HG03457 (cell line): ENCODE measurements around the gene TMEM119.
"Not testable (repeated sequence)": the region's sequence is repeated elsewhere in the genome, so short reads cannot be mapped to it uniquely, and the experiment has no call there.

Source experiments
- ATAC-seq: cut with Tn5 transposase; IDR thresholded peaks from one replicate; pipeline ENCODE4 v1.9.1; 2021; ENCODE audit warnings: moderate number of reproducible peaks; ENCODE audit not compliant: unreplicated experiment

The TMEM119 gene

DNA sequence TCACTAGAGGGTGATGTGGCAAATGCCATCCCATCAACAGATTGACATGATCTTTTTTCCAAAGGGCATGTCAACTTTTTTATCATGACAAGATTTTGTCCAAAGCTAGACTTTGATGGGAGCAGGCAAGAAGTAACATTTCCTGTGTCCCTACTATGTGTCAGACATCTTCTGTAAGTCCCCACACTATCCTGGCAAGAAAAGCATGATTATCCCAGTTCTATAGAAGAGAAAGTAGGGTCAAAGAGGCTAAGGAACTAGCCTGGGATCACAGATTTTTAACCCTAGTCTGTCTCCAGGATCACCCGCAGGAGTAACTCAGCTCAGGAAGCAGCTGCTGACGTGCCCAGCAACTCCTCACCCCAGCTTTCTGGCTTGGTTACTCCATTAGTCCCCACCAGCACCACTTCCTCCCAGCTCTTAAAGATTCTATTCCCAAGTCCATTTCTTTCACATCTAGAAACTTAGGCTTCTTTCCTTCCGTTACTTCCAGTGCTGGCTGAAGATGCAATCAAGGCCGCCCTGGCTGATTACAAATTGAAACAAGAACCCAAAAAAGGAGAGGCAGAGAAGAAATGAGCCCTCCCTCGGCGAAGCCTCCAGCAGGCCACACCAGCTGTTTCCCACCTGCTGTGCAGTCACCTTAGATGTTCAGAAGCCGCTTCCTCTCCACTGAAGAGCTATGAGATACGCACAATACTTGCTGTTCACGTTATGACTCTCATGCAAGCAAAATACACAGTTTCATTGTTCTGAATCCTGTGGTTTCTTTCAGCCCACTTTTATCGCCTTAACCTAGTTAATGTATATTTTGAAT, 29.3 kb downstream of the TMEM119 start:
- peak; percentile 48 for ATAC-seq

DNA sequence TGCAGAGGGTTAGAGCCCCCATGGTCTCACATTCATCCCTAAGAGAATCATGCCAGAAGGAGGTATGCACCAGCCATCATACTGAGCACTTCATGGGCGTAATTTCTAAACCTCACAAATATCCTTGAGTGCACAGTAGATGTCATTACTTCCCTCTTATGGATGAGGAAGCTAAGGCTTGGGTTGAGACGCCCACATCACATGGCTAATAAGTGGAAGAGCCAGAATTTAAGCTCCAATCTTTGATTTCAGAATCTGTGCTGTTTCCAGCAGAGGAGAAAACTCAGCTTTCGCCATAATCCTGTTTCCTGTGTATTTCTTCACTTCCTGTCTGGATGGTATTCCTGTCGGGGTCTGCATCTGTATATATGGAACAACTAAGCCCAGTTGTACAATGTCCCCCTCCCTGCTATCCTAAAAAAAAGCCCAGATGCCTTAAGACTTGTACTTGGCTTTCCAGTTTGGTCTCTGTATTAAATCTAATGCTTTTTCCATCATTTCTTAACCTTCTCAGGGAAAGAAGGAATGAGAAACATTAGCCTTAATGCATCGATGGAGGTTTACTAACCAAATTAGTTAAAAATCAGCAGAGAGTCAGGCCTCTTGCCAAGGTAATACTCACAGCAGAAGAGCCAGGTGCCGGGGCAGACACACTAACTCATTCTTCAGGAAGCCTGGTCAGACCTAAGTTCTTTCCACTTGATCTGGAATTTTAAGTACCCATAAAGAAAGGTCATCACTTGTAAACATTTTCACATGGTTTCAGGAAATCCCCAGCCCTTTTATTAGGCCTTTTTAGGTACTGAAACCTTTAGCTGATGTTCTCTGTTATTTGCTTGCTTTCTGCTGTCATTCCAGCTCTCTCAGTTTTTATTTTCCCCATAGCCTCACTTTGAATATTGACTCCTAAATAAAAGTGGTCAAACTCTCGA, 30.2 kb downstream of the TMEM119 start:
- ATAC-seq, result no peak

DNA sequence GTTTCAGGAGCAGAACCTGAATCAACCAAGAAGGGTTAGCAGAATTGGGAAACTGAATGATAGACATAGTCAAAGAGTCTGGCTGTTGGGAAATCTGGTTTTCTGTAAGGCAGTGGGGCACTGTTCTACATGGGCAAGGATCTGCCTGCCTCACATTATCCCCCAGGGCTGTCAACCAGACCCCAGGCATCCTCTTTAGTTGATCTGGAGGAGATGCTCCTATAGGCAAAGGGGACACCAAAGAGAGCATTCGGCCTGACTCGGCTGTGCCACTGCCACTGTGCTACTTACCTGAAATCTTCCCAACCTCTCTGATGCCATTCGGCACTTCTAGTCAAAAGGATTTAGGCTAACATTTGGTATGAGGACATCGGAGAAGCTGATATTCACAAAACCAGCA, 31.4 kb downstream of the TMEM119 start:
- ATAC-seq, result no peak

DNA sequence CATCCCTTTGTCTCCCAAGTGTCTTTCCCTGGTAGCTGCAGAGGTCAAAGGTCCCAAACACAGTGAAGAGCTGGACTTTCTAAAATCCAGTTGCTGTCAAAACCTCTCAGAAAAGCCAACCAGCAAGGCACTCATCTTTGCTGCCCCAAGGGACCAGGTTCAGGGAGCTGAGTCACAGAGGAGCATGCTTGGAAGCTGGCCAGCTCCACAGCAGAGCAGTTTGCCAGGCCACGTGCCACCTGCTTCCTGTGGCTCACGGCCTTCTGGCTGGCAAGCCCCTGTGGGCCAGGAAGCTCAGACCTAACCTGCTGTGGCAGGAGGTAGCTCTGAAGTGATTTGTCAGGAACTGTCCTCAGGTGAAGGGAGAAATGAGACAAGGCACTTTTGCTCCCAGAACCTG, 31.9 kb downstream of the TMEM119 start:
- ATAC-seq, result no peak

DNA sequence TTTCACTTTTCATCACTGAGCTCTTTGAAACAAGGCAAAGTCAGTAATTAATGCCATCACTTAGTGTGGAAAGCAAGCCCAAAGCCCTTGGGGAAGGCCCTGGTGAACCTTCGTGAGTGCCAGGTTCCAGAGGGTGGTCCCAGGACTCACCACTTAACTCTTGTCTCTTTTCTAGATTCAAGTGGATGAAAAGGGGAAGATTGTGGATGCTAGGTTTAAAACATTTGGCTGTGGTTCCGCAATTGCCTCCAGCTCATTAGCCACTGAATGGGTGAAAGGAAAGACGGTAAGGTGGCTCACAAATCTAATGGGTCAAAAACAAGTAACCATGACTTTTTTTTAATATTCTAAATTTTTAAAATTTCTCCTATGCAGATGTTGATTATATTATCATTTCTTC, 32.7 kb downstream of the TMEM119 start:
- no peak for ATAC-seq

DNA sequence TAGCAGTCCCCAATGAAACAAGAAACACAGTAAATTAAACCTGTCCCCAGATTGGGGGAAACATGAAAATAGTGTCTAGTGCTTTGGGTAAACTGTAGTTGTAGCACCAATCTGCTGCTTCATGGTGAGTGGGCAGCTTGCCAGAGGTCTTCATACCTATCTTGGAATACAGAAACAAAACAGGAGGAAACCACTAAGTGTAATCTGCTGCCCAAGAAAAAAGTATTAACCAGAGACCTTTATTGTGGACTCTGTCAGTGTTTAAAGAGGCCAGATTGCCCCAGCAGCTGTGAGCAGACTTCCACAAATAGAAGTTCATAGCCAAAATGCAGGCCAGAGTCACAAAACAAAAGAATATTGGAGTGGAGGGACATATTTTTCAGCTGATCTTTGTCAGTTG, 33.2 kb downstream of the TMEM119 start:
- no peak for ATAC-seq

DNA sequence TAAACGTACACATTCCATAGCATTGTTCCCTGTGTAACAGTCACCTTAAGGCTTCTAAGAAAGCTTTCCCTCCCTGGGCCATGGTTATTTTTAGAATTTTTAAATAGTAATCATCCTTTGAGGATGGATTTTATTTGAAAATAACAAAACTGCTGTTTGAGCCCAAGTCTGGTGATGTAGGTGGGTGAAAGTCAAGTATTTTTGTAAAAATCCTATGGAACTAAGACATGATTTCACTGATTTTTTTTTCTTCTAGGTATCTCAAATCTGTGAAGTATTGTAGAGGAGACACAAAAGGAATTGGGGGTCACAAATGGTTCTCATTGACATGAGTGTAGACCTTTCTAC, 34.1 kb downstream of the TMEM119 start:
- ATAC-seq, result no peak

DNA sequence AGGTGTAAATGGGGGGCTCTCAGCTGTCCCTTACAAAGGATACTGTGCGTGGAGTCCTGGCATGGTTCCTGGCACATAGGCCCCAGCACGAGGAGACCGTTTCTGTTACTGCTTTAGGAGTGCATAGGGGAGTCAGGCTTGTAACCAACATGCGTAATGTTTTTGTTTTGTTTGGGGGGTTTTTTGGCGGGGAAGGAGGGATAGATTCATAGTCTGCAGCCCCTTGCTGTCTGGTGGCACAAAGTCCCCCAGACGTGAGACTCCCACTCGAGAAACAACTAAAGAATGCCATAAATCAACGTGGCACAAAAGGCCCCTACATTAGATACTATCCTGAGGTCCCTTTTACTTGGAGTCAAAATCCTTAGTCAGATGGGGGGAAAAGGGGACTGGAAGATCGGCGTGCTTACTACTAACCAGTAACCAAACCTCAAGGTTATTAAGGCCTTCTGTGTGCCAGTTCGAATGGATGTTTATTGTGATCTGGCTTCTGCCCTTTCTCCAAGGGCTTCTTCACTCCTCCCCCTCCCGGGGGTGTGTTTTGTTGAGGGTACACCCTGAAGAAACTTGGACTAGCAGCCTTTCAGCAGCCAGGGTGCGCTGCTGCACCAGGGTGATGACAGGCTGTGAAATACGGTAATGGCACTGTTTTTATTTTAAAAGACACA, 34.6 kb downstream of the TMEM119 start:
- peak; percentile 30 for ATAC-seq

DNA sequence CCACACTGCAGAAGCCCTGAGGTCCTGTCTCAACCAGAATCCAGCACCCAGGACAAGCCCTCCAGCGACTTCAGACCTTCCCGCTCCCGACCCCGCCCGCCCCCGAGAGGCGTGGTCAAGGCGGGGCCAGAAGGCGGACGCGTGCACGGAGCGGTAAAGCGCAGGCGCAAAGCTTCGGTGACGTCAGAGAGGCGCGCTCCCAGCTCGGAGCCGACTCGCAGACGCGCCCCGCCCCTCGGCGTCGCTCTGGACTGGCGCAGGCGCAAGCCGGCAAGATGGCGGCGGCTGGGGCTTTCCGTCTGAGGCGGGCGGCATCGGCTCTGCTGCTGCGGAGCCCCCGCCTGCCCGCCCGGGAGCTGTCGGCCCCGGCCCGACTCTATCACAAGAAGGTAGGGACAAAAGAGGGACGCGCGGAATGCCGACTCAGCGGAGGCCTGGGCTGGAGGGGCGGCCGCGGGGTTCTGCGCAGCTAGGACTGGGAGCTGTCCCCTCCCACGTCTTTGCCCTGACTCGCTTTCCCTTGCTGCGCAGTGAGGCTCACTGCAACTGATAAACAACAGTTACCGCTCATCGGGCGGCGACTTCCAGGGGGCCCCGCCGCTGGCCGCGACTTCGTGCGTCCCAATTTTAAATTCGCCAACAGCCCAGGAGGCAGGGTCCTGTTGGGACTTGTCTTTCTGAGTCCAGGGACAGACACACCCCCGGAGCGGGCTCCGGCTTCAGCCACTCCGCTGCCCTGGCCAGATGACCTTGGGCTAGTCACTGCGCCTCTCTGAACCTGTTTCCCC, 35.3 kb downstream of the TMEM119 start, which contains the start of gene ISCU:
Gene ISCU (plus strand): TSS at position 249 of the 788 bp plus-strand sequence. CDS start 27 bp downstream, at position 276.
- peak; percentile 34 for ATAC-seq

DNA sequence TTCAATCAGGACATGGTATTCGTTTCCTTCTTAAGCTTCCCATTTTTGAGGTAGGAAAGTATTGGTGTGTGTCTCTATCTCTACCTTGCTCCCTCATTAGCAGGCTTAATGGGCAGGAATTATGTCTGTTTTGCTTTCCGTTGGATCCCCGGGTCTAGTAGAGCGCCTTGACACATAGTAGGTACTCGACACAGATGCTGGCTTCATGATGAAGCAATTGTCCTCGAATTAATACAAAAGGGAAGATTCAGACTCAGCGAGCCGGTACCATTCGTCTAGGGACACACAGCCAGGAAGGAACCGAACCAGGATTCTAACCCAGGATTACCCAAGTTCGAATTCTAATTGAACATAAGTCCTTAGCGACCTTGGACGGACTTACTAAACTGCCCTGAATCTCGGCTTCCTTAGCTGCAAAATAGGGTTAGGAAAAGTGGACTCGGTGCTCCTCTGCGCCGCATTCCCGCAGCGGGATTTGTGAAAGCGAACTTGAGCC, 36.0 kb downstream of the TMEM119 start:
- ATAC-seq, result no peak

DNA sequence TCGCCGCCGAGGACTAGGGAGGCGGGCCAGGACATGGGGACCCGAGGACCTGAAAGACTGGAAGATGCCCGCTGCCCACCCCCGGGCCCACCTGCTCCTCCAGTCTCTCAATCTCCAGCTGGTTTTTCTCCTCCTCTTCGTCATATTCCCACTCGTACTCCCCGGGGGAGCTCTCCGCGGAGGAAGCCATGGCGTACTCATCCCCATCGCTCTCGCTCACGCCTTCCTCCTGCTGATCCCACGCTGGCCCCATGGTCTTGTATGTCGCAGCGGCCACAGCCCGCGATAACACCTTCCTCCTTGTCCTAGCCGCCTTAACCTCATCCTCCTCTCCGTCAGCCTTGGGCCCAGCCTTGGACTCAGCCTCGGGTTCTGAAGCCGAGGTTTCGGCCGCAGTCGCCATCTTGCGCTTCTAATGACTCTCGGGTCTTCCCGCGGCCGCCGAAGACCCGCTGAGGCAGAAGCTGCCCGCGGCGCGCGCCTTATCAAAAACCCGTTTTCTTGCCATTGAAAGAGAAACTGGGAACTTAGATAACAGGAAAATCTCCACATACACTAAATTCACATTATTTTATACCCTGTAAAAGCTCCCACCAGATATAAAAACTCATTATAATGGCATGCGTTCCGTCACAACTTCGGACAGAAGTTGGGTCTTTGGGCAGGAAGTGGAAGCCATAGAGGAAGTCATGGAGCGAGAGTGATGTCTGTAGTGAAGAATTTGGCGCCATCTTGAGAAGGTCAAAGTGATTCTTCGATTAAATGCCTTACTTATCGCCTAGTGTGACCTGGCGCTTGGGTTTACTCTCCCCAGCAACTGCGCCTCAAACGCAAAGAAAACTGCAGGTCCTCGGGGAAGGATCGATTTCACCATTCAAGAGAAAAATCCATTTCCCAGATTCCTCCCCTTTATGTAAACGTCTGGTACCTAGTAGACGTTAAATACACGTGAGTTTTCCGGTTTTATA, 36.8 kb downstream of the TMEM119 start, which contains the start of gene SART3:
Gene SART3 (minus strand): TSS at position 422 of the 968 bp plus-strand sequence. CDS start 19 bp downstream, at position 403.
- ATAC-seq, result peak; percentile 26

DNA sequence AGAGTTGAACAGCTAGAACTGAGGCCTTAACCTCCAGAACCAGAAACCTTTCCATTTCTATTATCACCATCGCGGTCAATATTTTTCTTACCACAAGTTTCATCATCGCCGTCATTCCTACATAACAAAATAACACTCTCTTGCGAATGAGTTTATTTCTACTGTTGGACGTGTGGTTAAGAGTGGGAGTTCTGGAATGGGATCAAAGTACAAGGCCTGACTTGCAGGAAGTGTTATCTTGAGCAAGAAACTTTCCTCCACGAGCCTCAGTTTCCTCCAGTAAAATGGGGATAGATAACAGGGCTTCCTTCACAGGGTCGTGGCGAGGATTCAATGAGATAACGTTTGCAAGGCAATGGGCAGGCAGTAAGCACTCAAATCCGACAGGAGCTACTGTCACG, 37.6 kb downstream of the TMEM119 start:
- ATAC-seq, result no peak

DNA sequence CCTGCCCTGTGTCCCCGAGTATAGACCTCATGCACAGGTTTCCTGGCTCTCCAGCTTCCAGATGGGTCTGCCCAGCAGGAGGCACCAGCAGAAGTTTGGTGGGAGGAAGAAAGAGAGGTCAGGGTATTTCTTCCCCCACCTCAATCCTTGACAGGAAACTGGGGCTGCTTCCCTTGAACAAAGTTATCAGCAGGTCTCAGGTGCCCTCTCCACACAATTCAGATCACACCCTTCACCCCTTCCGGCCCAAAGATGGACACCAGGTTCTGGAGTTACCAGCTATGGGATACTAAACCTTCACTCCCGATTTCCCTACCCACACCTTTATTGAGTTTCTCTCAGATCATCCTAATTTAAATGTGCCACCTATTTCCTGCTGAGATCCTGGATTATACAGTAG, 38.1 kb downstream of the TMEM119 start:
- ATAC-seq, result no peak

DNA sequence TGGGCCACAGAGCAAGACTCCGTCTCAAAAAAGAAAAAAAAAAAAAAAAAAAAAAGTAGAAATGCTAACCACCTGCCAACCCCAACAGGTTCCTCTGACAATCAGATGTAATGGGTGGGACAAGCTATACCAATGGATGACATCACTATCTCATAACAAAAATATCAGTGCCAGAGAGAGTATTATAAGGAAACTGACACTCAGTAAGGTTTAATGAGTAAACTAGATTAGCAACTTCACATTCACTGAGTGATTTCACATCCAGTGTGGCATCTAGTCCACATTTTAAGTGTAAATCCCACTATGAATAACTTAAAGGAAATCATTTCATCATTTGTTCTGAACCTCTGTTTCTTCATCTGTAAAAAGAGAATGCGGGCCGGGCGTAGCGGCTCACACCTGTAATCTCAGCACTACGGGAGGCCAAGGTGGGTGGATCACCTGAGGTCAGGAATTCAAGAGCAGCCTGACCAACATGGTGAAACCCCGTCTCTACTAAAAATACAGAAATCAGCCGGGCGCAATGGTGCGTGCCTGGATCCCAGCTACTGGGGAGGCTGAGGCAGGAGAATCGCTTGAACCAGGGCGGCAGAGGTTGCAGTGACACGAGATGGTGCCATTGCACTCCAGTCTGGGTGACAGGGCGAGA, 38.8 kb downstream of the TMEM119 start:
- no peak for ATAC-seq

DNA sequence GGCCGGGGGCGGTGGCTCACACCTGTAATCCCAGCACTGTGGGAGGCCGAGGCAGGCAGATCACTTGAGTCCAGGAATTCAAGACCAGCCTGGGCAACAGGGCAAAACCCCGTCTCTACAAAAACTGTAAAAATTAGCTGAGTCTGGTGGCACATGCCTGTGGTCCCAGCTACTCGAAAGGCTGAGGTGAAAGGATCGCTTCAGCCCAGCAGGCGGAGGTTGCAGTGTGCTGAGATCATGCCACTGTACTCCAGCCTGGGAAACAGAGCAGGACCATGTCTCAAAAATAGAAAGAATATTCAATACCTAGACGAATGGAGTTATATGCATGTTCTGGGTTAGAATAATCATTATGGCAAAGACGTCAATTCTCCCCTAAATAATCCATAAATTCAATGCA, 42.5 kb downstream of the TMEM119 start:
- ATAC-seq, result not testable (repeated sequence)

DNA sequence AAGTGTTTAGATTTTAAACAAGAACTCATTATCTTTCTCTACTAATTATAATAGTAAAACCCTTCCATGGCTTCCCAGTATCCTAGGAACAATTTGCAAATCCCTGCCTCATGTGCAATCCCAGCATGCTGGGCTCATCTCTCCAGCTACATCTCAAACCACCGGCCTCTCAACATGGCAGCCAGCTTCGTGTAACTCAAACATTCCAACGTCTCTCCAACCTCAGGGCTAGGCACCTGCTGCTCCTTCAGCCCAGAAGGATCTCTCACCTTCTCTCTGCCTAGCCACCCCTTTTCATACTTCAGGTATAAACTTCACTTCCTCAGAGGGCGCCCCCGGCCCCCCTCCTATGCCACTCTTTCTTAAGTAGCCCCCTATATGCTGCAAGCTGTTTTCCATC, 44.1 kb downstream of the TMEM119 start:
- no peak for ATAC-seq

DNA sequence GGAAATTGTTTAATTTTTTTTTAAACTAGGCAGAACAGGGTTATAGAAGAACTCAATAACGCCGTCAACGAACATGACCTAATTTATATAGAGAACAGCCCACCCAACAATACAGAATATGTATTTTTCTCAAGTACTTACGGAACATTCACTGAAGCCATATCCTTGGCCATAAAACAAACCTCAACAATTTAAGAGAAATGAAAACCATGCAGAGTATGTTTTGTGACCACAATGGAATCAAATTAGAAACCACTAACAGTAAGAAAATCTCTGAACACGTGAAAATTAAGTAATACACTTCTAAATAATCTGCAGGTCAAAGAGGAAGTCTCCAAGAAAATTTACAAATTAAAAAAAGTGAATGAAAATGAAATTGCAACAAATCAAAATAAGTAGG, 46.3 kb downstream of the TMEM119 start:
- no peak for ATAC-seq

DNA sequence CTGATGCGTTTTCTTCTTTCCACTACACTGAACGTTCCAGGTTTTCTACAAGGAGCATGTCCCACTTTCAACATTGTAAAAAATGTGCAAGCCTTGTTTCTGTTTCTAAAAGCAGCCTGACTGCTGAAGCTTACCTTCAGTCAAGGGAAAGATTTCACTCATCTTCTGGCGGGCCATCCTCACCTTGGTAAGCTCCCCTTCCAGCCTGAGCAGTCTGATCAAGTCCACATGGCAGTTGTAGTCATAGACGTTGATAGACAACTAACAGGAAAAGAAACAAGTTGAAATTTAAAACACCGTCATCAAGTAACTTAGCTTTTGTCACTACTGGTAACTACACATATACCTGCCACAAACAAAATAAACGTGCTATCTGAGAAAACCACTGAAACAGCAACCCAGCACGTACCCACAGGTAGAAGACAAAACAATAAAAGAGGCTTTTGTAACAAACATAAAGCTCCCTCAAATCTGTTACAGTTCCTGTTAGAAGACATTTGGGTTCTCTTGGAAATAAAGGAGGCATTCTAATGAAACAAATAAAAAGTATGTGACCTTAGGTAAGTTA, 48.8 kb downstream of the TMEM119 start:
- ATAC-seq, result no peak
